ENCODE results near the gene IL1RAP. TPM values are rescaled to one million over a fixed set of nuclear protein-coding genes. Genes with fewer than 3 reads are reported as not detected.

Gene IL1RAP
- total RNA-seq, 2 experiments from 2014 or later, result 13.7 to 14.7 TPM

DNA sequence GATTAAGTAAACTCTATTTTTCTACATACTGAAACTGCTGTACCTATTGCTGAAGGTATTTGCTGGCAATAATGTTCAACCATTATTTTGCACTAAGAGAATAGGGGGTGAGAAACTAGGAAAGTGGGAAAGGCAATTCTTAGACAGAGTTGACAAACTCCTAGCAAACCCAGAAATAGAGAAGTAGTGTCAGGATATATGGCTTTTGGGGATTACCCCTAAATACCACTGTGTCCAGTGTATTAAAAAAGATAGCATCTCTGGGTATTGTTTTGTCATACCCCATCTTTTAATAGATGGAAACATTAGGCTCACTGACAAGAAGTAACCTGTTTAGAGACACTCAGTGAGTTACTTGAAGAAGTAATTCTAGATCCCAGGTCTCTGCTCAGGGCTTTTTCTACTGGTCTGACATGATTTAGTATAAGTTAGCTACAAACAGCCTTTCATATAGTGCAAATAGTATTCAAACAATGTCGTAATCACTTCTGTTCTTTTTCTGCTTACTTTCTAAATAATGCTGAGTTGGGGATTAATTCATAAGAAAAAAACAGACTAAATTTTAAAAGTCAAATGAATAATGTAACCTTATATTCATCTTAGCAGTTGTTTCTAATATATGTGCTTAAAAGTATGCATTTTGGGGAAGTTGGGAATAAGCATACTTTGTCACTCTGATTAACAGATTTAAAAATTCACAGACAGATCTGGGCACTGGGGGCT is 107.2 kb downstream of the IL1RAP start:
- no peak for DNase-seq
- Histone ChIP-seq H3K4me3 (ENCODE audit: low read length) (no peak overlapping the region), H3K36me3 (ENCODE audit: insufficient read depth, low read length) (peaks cover 14% of the 10 kb centered on the region), H3K27ac (ENCODE audit: low read depth in 1 of 2, low read length in 2 of 2) (no peak overlapping the region), H3K4me1 (ENCODE audit: insufficient read depth, low read length) (no peaks in the 10 kb centered on the region), H3K9me3 (ENCODE audit: control insufficient read depth in 1 of 2, insufficient read depth in 1 of 2, low read length in 2 of 2) (no peaks in the 10 kb centered on the region), H3K27me3 (ENCODE audit: control insufficient read depth in 1 of 2, insufficient read depth in 2 of 2, low read length in 2 of 2) (no peaks in the 10 kb centered on the region)
- H3K4me1 Mint-ChIP-seq (ENCODE audit: low read depth), result peaks cover 28% of the 10 kb centered on the region
- ATAC-seq (ENCODE audit: poor library complexity), result no peak
- H3K27me3 Mint-ChIP-seq, result no peaks in the 10 kb centered on the region
- no peaks in the 10 kb centered on the region for H3K9me3 Mint-ChIP-seq
- ChIA-PET POLR2A (no interaction called here), CTCF (no interaction called here)
- TF ChIP-seq, protein P1, sequence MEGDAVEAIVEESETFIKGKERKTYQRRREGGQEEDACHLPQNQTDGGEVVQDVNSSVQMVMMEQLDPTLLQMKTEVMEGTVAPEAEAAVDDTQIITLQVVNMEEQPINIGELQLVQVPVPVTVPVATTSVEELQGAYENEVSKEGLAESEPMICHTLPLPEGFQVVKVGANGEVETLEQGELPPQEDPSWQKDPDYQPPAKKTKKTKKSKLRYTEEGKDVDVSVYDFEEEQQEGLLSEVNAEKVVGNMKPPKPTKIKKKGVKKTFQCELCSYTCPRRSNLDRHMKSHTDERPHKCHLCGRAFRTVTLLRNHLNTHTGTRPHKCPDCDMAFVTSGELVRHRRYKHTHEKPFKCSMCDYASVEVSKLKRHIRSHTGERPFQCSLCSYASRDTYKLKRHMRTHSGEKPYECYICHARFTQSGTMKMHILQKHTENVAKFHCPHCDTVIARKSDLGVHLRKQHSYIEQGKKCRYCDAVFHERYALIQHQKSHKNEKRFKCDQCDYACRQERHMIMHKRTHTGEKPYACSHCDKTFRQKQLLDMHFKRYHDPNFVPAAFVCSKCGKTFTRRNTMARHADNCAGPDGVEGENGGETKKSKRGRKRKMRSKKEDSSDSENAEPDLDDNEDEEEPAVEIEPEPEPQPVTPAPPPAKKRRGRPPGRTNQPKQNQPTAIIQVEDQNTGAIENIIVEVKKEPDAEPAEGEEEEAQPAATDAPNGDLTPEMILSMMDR (IDR thresholded peaks at IDR 0.05), result no peak
- H3K27ac Mint-ChIP-seq, result no peak overlapping the region
- H3K36me3 Mint-ChIP-seq (ENCODE audit: low read depth), result peaks cover 44% of the 10 kb centered on the region
- intact Hi-C loops (cut with DNase I, micrococcal nuclease), result no loop called here
- no peak overlapping the region for H3K4me3 Mint-ChIP-seq

DNA sequence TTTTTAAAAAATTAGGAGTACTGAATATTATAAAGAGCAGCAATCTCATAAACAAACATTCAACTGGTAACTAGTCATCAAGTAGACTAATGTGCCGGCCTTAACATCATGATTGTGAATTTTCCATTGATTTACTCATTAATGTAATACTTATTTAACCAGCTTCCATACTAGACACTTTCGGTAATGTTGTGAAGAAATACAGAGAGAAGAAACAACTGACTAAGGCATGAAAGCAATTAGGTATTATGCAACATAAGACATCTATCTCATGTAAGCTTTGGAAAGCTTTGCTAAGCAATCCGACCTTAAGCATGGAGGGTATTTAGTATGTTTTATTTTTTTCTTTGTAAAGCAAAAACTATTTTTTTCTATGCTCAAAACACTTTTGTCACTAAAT is 108.0 kb downstream of the IL1RAP start:
- H3K27me3 ChIP-seq (ENCODE audit: control insufficient read depth in 1 of 2, insufficient read depth in 2 of 2, low read length in 2 of 2), result no peaks in the 10 kb centered on the region
- H3K27me3 Mint-ChIP-seq, result no peaks in the 10 kb centered on the region

DNA sequence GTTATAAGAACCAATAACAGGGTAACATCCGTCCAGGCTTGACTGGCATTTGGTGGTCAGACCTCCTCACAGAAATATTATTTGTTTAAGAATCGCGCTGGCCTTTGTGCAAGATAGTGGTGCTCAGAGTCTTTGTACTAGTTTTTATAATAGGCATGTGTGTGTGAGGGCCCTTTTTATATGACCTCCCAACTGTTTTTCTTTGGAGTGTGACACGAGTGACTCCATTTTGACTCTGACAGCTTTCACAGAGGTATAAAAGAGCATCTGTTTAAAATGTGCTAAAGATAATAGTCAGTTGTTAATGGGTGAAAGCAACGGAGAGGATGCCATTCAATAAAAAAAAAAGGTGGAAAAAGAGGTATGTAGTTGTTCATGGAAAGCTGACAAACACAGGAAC is 110.4 kb downstream of the IL1RAP start:
- ChIA-PET POLR2A (no interaction called here), CTCF (no interaction called here)
- no peaks in the 10 kb centered on the region for H3K4me1 ChIP-seq (ENCODE audit: insufficient read depth, low read length)
- TF ChIP-seq, protein P1 (IDR thresholded peaks at IDR 0.05), result no peak
- Mint-ChIP-seq H3K36me3 (ENCODE audit: low read depth) (peaks cover 60% of the 10 kb centered on the region), H3K27me3 (no peaks in the 10 kb centered on the region), H3K4me3 (no peak overlapping the region), H3K4me1 (ENCODE audit: low read depth) (no peaks in the 10 kb centered on the region), H3K27ac (no peak overlapping the region), H3K9me3 (no peaks in the 10 kb centered on the region)
- no peak overlapping the region for H3K4me3 ChIP-seq (ENCODE audit: low read length)
- peaks cover 14% of the 10 kb centered on the region for H3K36me3 ChIP-seq (ENCODE audit: insufficient read depth, low read length)
- DNase-seq (no peak), ATAC-seq (ENCODE audit: poor library complexity) (no peak)
- intact Hi-C loops (cut with DNase I, micrococcal nuclease), result no loop called here
- no peaks in the 10 kb centered on the region for H3K9me3 ChIP-seq (ENCODE audit: control insufficient read depth in 1 of 2, insufficient read depth in 1 of 2, low read length in 2 of 2)
- no peak overlapping the region for H3K27ac ChIP-seq (ENCODE audit: low read depth in 1 of 2, low read length in 2 of 2)
- H3K27me3 ChIP-seq (ENCODE audit: control insufficient read depth in 1 of 2, insufficient read depth in 2 of 2, low read length in 2 of 2), result no peaks in the 10 kb centered on the region

More for the DNA sequence above, 108.0 kb downstream of the IL1RAP start:
- ChIA-PET POLR2A (no interaction called here), CTCF (no interaction called here)
- no peaks in the 10 kb centered on the region for H3K9me3 ChIP-seq (ENCODE audit: control insufficient read depth in 1 of 2, insufficient read depth in 1 of 2, low read length in 2 of 2)
- DNase-seq (no peak), ATAC-seq (ENCODE audit: poor library complexity) (no peak)
- peaks cover 47% of the 10 kb centered on the region for H3K36me3 Mint-ChIP-seq (ENCODE audit: low read depth)
- H3K9me3 Mint-ChIP-seq, result no peaks in the 10 kb centered on the region
- no peak overlapping the region for H3K4me3 ChIP-seq (ENCODE audit: low read length)
- no peak overlapping the region for H3K4me3 Mint-ChIP-seq
- intact Hi-C loops (cut with DNase I, micrococcal nuclease), result no loop called here
- peaks cover 19% of the 10 kb centered on the region for H3K4me1 Mint-ChIP-seq (ENCODE audit: low read depth)
- H3K27ac ChIP-seq (ENCODE audit: low read depth in 1 of 2, low read length in 2 of 2), result no peak overlapping the region
- TF ChIP-seq, protein P1 (IDR thresholded peaks at IDR 0.05), result no peak
- H3K36me3 ChIP-seq (ENCODE audit: insufficient read depth, low read length), result peaks cover 14% of the 10 kb centered on the region
- no peaks in the 10 kb centered on the region for H3K4me1 ChIP-seq (ENCODE audit: insufficient read depth, low read length)
- no peak overlapping the region for H3K27ac Mint-ChIP-seq

Data from CD4-positive, alpha-beta T cell (primary cell).